Lower lobe of right lung (tissue), 2 donors: Measurements from ENCODE around the gene GAP43. TPM values are rescaled to one million over a fixed set of nuclear protein-coding genes. Genes with fewer than 3 reads are reported as not detected.

Experiments
- ATAC-seq, 2 donors: fragments of 200-7000 bp; cut with Tn5 transposase; one replicate each; pipeline ENCODE4 v1.9.1; 2020 to 2022; ENCODE audit warnings: mild to moderate bottlenecking in 2 of 2, moderate library complexity in 2 of 2
- DNase-seq: peaks from one replicate; pipeline ENCODE4 v3.0.0-alpha.2; 2020
- H3K27ac ChIP-seq: fragments of 200-600 bp; one replicate; pipeline ENCODE4 v1.8.0; 2022
- H3K27me3 ChIP-seq: fragments of 200-600 bp; one replicate; pipeline ENCODE4 v1.8.0; 2022; ENCODE audit warnings: low read depth
- H3K36me3 ChIP-seq: fragments of 200-600 bp; one replicate; pipeline ENCODE4 v1.8.0; 2022; ENCODE audit warnings: mild to moderate bottlenecking
- H3K4me1 ChIP-seq: fragments of 200-600 bp; one replicate; pipeline ENCODE4 v1.8.0; 2022
- H3K4me3 ChIP-seq: fragments of 200-600 bp; one replicate; pipeline ENCODE4 v1.8.0; 2022; ENCODE audit warnings: mild to moderate bottlenecking
- H3K9me3 ChIP-seq: fragments of 200-600 bp; one replicate; pipeline ENCODE4 v1.8.0; 2022
- CTCF ChIP-seq: fragments of 200-600 bp; IDR thresholded peaks from one replicate; pipeline ENCODE4 v1.8.0; 2022; ENCODE audit warnings: antibody characterized with exemption, mild to moderate bottlenecking
- intact Hi-C: fragments of 100-400 bp; cut with DNase I; formaldehyde crosslinking; loops from one replicate; pipeline ENCODE4 v1.11.0; 2022
- total RNA-seq: library from RNA; stranded (reverse); fragmentation: NEBNext Ultra II Directional; extraction: Animal tissue kit (Norgen Biotek cat#: 25700); gene quantifications from one replicate; pipeline ENCODE4 v1.2.1, GENCODE V29; 2021
- donor health status: DM: no; HTN: yes; CAD: no; lungs with severe emphysema.

Gene GAP43
- total RNA-seq, 1 donor from 2014 or later, result not detected

DNA sequence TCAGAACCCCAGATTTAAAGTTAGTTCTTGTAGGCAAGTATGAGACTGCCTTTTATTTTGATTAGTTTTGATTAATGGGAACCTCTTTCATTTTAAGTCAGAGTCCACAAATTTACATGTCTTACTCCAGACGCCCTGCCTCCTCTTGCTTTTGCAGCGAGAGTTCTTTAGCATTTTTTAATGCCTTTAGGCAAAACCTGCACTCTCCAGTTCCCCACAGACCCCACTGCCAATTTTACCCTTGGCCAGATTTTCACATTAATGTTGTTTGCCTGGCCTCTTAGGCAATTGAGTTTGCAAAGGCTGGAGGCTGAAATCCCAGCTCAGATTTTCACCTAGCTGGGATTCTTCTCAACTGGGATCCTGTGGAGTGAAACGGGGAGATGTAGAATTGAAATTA is 85.8 kb downstream of the GAP43 start:
- TF ChIP-seq CTCF, result no peak
- DNase-seq (no peak), ATAC-seq (no peak)
- intact Hi-C loops, result no loop called here
- Histone ChIP-seq H3K4me1 (no peaks in the 10 kb centered on the region), H3K27ac (no peak overlapping the region), H3K9me3 (no peaks in the 10 kb centered on the region), H3K4me3 (no peak overlapping the region), H3K27me3 (no peaks in the 10 kb centered on the region), H3K36me3 (no peaks in the 10 kb centered on the region)

DNA sequence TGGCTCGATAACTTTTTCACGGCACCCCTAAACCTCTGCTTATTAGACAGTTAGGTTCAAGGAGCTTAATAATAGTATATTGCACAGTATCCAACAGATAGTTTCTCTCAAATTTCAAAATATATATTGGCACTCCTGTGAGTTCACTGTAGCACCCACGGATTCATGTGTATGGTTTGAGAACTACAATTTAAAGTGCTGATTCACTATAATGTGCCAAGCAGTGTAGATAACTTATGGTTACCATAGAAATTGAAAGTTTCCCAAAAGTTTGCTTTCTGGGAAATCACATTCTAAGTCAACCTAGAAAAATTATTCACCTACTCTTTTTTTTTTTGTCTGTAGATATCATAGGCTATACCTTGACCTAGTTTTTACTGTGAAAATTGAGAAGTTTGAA is 86.6 kb downstream of the GAP43 start:
- H3K4me1 ChIP-seq, result no peaks in the 10 kb centered on the region
- DNase-seq (no peak), ATAC-seq (no peak)
- no peaks in the 10 kb centered on the region for H3K9me3 ChIP-seq
- no peak overlapping the region for H3K27ac ChIP-seq
- no peak overlapping the region for H3K4me3 ChIP-seq
- intact Hi-C loops, result no loop called here
- H3K27me3 ChIP-seq, result no peaks in the 10 kb centered on the region
- TF ChIP-seq CTCF, result no peak
- no peaks in the 10 kb centered on the region for H3K36me3 ChIP-seq

GRCh38 chr3:115710799-115711198 is 87.5 kb downstream of the GAP43 start:
- DNase-seq (no peak), ATAC-seq (no peak)
- intact Hi-C loops, result no loop called here
- no peak for TF ChIP-seq CTCF
- Histone ChIP-seq H3K4me1 (no peaks in the 10 kb centered on the region), H3K27ac (no peak overlapping the region), H3K9me3 (no peaks in the 10 kb centered on the region), H3K36me3 (no peaks in the 10 kb centered on the region), H3K27me3 (no peaks in the 10 kb centered on the region), H3K4me3 (no peak overlapping the region)

GRCh38 chr3:115712871-115713270 is 89.6 kb downstream of the GAP43 start:
- no peaks in the 10 kb centered on the region for H3K36me3 ChIP-seq
- no peak overlapping the region for H3K27ac ChIP-seq
- TF ChIP-seq CTCF, result no peak
- no peaks in the 10 kb centered on the region for H3K9me3 ChIP-seq
- H3K4me1 ChIP-seq, result no peaks in the 10 kb centered on the region
- DNase-seq (no peak), ATAC-seq (no peak)
- intact Hi-C loops, result no loop called here
- no peaks in the 10 kb centered on the region for H3K27me3 ChIP-seq
- no peak overlapping the region for H3K4me3 ChIP-seq

DNA sequence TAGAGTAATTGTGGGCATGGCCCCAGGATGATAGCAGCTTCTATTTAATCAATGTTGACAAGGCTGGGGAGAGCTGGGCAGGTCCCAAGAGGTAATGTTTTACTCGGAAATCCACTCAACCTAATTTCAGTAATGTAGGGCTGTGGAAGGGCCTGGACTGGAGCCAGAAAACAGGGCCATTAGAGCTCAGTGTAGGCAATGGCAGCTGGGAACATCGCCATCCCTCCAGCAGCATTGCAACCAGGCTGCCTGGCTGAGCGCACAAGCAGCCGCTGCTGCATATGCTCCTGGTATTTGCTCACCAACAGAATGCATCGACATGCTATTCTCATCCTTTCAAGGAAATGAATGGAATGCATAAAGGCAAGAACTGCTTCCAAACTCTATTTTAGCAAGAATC is 90.0 kb downstream of the GAP43 start:
- no peaks in the 10 kb centered on the region for H3K4me1 ChIP-seq
- intact Hi-C loops, result no loop called here
- H3K36me3 ChIP-seq, result no peaks in the 10 kb centered on the region
- no peaks in the 10 kb centered on the region for H3K9me3 ChIP-seq
- H3K27me3 ChIP-seq, result no peaks in the 10 kb centered on the region
- no peak overlapping the region for H3K4me3 ChIP-seq
- DNase-seq, result peak; percentile 65
- peak; percentile 64 to 88 for ATAC-seq
- TF ChIP-seq CTCF, result no peak
- H3K27ac ChIP-seq, result no peak overlapping the region

DNA sequence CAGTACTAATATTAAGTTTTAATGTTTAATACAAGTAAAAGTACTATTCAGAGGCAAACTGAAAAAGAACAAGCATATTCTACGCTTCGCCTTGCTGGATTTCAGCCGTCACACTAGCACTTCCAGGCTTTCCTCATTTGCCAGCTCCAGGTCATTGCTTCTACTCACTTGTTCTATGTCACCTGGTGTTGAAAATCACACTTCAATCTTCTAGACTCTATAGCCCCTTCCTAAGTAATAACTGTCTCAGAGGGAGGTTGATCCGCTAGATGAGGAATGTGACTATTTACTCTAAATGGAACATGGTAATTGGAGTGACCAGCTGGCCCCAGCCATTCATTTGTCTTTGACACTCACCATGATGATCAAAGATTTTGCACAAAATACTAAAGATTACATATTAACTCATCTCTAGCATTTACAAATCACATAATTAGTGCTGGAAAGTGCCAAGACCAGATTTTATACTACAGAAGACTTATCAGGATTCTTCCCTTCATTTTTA is 92.0 kb downstream of the GAP43 start:
- H3K4me1 ChIP-seq, result no peaks in the 10 kb centered on the region
- no peaks in the 10 kb centered on the region for H3K36me3 ChIP-seq
- ATAC-seq (no peak), DNase-seq (no peak)
- H3K27ac ChIP-seq, result no peak overlapping the region
- no peaks in the 10 kb centered on the region for H3K9me3 ChIP-seq
- no peaks in the 10 kb centered on the region for H3K27me3 ChIP-seq
- intact Hi-C loops, result no loop called here
- no peak for TF ChIP-seq CTCF
- no peak overlapping the region for H3K4me3 ChIP-seq
